ENCODE results near the gene STC2.
A peak's percentile ranks its signal among the peaks of the same experiment; 100 is the strongest.

GRCh38 chr5:173310861-173311785 is 17.1 kb downstream of the STC2 start:
- TF ChIP-seq CTCF (conservative IDR thresholded peaks at IDR 0.05; ENCODE audit: low read depth in 2 of 2) (0 out of 4 replicates have a peak, but pooled peaks of 1 of the 2 experiments have one; percentile 9), ZNF114 (CRISPR knock-in tag; IDR thresholded peaks at IDR 0.05) (no peak), EZH2 (IDR thresholded peaks at IDR 0.05; ENCODE audit: low read depth, unreplicated experiment) (no peak), EZH2phosphoT487 (IDR thresholded peaks at IDR 0.05; ENCODE audit: unreplicated experiment) (no peak), CREB1 (CRISPR knock-in tag; IDR thresholded peaks at IDR 0.05; ENCODE audit: low read depth) (no peak), POLR2AphosphoS5 (IDR thresholded peaks at IDR 0.05; ENCODE audit: low read depth) (no peak), STAT1 (IDR thresholded peaks at IDR 0.05; ENCODE audit: unreplicated experiment) (no peak)

Data from GM23338 (cell line).